GM23338 (cell line): Measurements from ENCODE around the gene LCE7A. TPM values are rescaled to one million over a fixed set of nuclear protein-coding genes. Genes with fewer than 3 reads are reported as not detected.

Experiments
- ATAC-seq: fragments of 200-7000 bp; cut with Tn5 transposase; 3 replicates; pipeline ENCODE4 v1.9.1; 2020
- DNase-seq: peaks from one replicate; pipeline ENCODE4 v3.0.0-alpha.2; 2015; ENCODE audit warnings: low spot score
- H2AFZ ChIP-seq: fragments of 200-600 bp; sonication (generic); 2 replicates; pipeline ENCODE4 v1.8.0; 2016; ENCODE audit warnings: antibody characterized with exemption, mild to moderate bottlenecking, moderate library complexity
- H3F3A ChIP-seq: fragments of 200-600 bp; sonication (generic); replicated peaks from 2 replicates; pipeline ENCODE4 v1.8.0; 2017; ENCODE audit warnings: antibody characterized with exemption, mixed run types, low read depth
- H3K27ac ChIP-seq: fragments of 200-600 bp; sonication (generic); 2 replicates; pipeline ENCODE4 v1.6.1; 2016; ENCODE audit warnings: low read depth
- H3K27me3 ChIP-seq: fragments of 200-600 bp; sonication (generic); 2 replicates; pipeline ENCODE4 v1.8.0; 2016; ENCODE audit warnings: mild to moderate bottlenecking, mixed run types, moderate library complexity; ENCODE audit not compliant: insufficient read depth
- H3K36me3 ChIP-seq: fragments of 200-600 bp; sonication (generic); 2 replicates; pipeline ENCODE4 v1.8.0; 2016; ENCODE audit warnings: mild to moderate bottlenecking; ENCODE audit not compliant: insufficient read depth
- H3K4me1 ChIP-seq: fragments of 200-600 bp; sonication (generic); 2 replicates; pipeline ENCODE4 v1.8.0; 2016; ENCODE audit warnings: mild to moderate bottlenecking, moderate library complexity; ENCODE audit not compliant: insufficient read depth
- H3K4me2 ChIP-seq: fragments of 200-600 bp; sonication (generic); 2 replicates; pipeline ENCODE4 v1.7.1; 2017; ENCODE audit warnings: mixed run types
- H3K4me3 ChIP-seq: fragments of 200-600 bp; sonication (generic); 2 replicates; pipeline ENCODE4 v1.6.1; 2016; ENCODE audit warnings: mixed run types
- H3K79me2 ChIP-seq: fragments of 200-600 bp; sonication (generic); replicated peaks from 2 replicates; pipeline ENCODE4 v1.8.0; 2017; ENCODE audit warnings: mild to moderate bottlenecking; ENCODE audit not compliant: insufficient read depth
- H3K9me2 ChIP-seq: fragments of 200-600 bp; sonication (generic); 2 replicates; pipeline ENCODE4 v1.8.0; 2017; ENCODE audit not compliant: insufficient read depth
- H4K20me1 ChIP-seq: fragments of 200-600 bp; sonication (generic); replicated peaks from 2 replicates; pipeline ENCODE4 v1.8.0; 2017; ENCODE audit warnings: mild to moderate bottlenecking; ENCODE audit not compliant: insufficient read depth
- H3K27ac Mint-ChIP-seq: 2 replicates; pipeline ENCODE4 v1.8.0; 2020; ENCODE audit warnings: inconsistent platforms, mild to moderate bottlenecking, moderate library complexity, mixed read lengths
- H3K27me3 Mint-ChIP-seq: 3 replicates; pipeline ENCODE4 v1.8.0; 2022; ENCODE audit warnings: low read depth, mild to moderate bottlenecking, moderate library complexity, mixed read lengths, inconsistent platforms; ENCODE audit not compliant: insufficient read depth, poor library complexity
- H3K36me3 Mint-ChIP-seq: 3 replicates; pipeline ENCODE4 v1.8.0; 2021; ENCODE audit warnings: low read depth, mild to moderate bottlenecking, inconsistent platforms, moderate library complexity, mixed read lengths
- H3K4me1 Mint-ChIP-seq: 3 replicates; pipeline ENCODE4 v1.8.0; 2020; ENCODE audit warnings: mild to moderate bottlenecking, inconsistent platforms, mixed read lengths
- H3K4me3 Mint-ChIP-seq: 3 replicates; pipeline ENCODE4 v1.8.0; 2021; ENCODE audit warnings: moderate library complexity, mild to moderate bottlenecking, inconsistent platforms, mixed read lengths
- H3K9me3 Mint-ChIP-seq: 3 replicates; pipeline ENCODE4 v1.8.0; 2020; ENCODE audit warnings: moderate library complexity, mild to moderate bottlenecking, inconsistent platforms, mixed read lengths
- CREB1 ChIP-seq: fragments of 250-450 bp; sonication (Bioruptor Pico); IDR thresholded peaks from 2 replicates; pipeline ENCODE4 v1.5.0; 2020; ENCODE audit warnings: low read depth, mild to moderate bottlenecking, moderate library complexity
- EZH2 ChIP-seq: fragments of 200-600 bp; sonication (generic); IDR thresholded peaks from one replicate; pipeline ENCODE4 v1.8.0; 2017; ENCODE audit warnings: antibody characterized with exemption, mild to moderate bottlenecking, low read depth; ENCODE audit not compliant: unreplicated experiment
- EZH2phosphoT487 ChIP-seq: fragments of 200-600 bp; sonication (generic); IDR thresholded peaks from one replicate; pipeline ENCODE4 v1.8.1; 2018; ENCODE audit warnings: antibody characterized with exemption; ENCODE audit not compliant: unreplicated experiment
- JUNB ChIP-seq: IDR thresholded peaks from one replicate; pipeline ENCODE4 v1.6.1; 2016; ENCODE audit warnings: antibody characterized with exemption; ENCODE audit not compliant: unreplicated experiment
- POLR2AphosphoS5 ChIP-seq: IDR thresholded peaks from 2 replicates; pipeline ENCODE4 v1.6.1; 2016; ENCODE audit warnings: antibody characterized with exemption, low read depth
- ZNF114 ChIP-seq: fragments of 250-450 bp; sonication (Bioruptor Pico); IDR thresholded peaks from 2 replicates; pipeline ENCODE4 v1.5.0; 2020; ENCODE audit warnings: mild to moderate bottlenecking, moderate library complexity
- ZNF331 ChIP-seq: fragments of 250-450 bp; sonication (Bioruptor Pico); IDR thresholded peaks from 2 replicates; pipeline ENCODE4 v1.5.0; 2020; ENCODE audit warnings: low read depth, mild to moderate bottlenecking, moderate library complexity
- polyA plus RNA-seq: library from polyadenylated mRNA; unstranded; fragments of >200 nt; fragmentation: Nextera tagmentation; extraction: Ambion mirVana; gene quantifications from 2 replicates; pipeline ENCODE4 v1.2.1, GENCODE V29; 2016
- total RNA-seq: library from RNA; depleted of rRNA; stranded (reverse); fragments of >200 nt; shearing (Covaris generic); gene quantifications from 2 replicates; pipeline ENCODE4 v1.2.3, GENCODE V29; 2014
- TF ChIP-seq, protein P1 (sequence below), 2 experiments: fragments of 200-600 bp in 1 of 2; sonication (generic) in 1 of 2; conservative IDR thresholded peaks; 2 replicates each; pipeline versions ENCODE4 v1.5.1 to v1.6.1; 2016 to 2017; ENCODE audit warnings: antibody characterized with exemption in 2 of 2, low read depth in 2 of 2, mild to moderate bottlenecking in 2 of 2, moderate library complexity in 1 of 2
- TF ChIP-seq, protein P2 (sequence below): IDR thresholded peaks from one replicate; pipeline ENCODE4 v1.6.1; 2018; ENCODE audit warnings: antibody characterized with exemption; ENCODE audit not compliant: unreplicated experiment
- TF ChIP-seq, protein P3 (sequence below): IDR thresholded peaks from 2 replicates; pipeline ENCODE4 v1.6.1; 2016; ENCODE audit warnings: antibody characterized with exemption

LCE7A gene
- total and polyA plus RNA-seq, 2 experiments from 2014 or later: not detected

DNA sequence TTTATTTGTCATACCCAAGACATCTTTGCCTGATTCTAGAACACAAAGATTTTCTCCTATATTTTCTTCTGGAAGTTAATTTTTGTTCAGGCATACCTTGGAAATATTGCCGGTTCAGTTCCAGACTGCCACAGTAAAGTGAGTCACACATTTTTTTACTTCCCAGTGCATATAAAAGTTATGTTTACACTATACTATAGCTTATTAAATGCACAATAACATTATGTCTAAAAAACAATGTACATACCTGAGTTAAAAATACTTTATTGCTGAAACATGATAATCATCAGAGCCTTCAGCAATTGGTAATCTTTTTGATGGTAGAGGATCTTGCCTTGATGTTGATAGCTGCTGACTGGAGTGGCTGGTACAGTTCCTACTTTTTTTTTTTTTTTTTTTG lies 28.3 kb downstream of the LCE7A start:
- Histone ChIP-seq H3K27me3 (no peaks in the 10 kb centered on the region), H3K9me2 (peaks cover 8% of the 10 kb centered on the region; the same call in 1 of the 2 replicates), H3K27ac (no peak overlapping the region), H3F3A (no peaks in the 10 kb centered on the region), H3K36me3 (no peaks in the 10 kb centered on the region), H2AFZ (no peak overlapping the region), H3K4me1 (no peaks in the 10 kb centered on the region), H3K4me2 (no peak overlapping the region), H4K20me1 (no peaks in the 10 kb centered on the region), H3K79me2 (no peaks in the 10 kb centered on the region), H3K4me3 (no peak overlapping the region)
- H3K36me3 Mint-ChIP-seq: no peaks in the 10 kb centered on the region
- no peak overlapping the region for H3K27ac Mint-ChIP-seq
- ATAC-seq: no peak
- H3K4me3 Mint-ChIP-seq: no peak overlapping the region
- H3K27me3 Mint-ChIP-seq: no peaks in the 10 kb centered on the region
- DNase-seq: no peak
- peaks cover 2% of the 10 kb centered on the region; the same call in 1 of the 3 replicates for H3K9me3 Mint-ChIP-seq
- no peak for TF ChIP-seq CREB1 (CRISPR knock-in tag)
- TF ChIP-seq, protein P1, sequence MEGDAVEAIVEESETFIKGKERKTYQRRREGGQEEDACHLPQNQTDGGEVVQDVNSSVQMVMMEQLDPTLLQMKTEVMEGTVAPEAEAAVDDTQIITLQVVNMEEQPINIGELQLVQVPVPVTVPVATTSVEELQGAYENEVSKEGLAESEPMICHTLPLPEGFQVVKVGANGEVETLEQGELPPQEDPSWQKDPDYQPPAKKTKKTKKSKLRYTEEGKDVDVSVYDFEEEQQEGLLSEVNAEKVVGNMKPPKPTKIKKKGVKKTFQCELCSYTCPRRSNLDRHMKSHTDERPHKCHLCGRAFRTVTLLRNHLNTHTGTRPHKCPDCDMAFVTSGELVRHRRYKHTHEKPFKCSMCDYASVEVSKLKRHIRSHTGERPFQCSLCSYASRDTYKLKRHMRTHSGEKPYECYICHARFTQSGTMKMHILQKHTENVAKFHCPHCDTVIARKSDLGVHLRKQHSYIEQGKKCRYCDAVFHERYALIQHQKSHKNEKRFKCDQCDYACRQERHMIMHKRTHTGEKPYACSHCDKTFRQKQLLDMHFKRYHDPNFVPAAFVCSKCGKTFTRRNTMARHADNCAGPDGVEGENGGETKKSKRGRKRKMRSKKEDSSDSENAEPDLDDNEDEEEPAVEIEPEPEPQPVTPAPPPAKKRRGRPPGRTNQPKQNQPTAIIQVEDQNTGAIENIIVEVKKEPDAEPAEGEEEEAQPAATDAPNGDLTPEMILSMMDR (conservative IDR thresholded peaks at IDR 0.05; ENCODE audit: low read depth in 2 of 2): no peak
- TF ChIP-seq, protein P2, sequence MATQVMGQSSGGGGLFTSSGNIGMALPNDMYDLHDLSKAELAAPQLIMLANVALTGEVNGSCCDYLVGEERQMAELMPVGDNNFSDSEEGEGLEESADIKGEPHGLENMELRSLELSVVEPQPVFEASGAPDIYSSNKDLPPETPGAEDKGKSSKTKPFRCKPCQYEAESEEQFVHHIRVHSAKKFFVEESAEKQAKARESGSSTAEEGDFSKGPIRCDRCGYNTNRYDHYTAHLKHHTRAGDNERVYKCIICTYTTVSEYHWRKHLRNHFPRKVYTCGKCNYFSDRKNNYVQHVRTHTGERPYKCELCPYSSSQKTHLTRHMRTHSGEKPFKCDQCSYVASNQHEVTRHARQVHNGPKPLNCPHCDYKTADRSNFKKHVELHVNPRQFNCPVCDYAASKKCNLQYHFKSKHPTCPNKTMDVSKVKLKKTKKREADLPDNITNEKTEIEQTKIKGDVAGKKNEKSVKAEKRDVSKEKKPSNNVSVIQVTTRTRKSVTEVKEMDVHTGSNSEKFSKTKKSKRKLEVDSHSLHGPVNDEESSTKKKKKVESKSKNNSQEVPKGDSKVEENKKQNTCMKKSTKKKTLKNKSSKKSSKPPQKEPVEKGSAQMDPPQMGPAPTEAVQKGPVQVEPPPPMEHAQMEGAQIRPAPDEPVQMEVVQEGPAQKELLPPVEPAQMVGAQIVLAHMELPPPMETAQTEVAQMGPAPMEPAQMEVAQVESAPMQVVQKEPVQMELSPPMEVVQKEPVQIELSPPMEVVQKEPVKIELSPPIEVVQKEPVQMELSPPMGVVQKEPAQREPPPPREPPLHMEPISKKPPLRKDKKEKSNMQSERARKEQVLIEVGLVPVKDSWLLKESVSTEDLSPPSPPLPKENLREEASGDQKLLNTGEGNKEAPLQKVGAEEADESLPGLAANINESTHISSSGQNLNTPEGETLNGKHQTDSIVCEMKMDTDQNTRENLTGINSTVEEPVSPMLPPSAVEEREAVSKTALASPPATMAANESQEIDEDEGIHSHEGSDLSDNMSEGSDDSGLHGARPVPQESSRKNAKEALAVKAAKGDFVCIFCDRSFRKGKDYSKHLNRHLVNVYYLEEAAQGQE: no peak
- TF ChIP-seq EZH2: no peak
- no peak for TF ChIP-seq ZNF331 (CRISPR knock-in tag)
- TF ChIP-seq JUNB: no peak
- TF ChIP-seq POLR2AphosphoS5: no peak
- TF ChIP-seq ZNF114 (CRISPR knock-in tag): no peak
- TF ChIP-seq, protein P3, sequence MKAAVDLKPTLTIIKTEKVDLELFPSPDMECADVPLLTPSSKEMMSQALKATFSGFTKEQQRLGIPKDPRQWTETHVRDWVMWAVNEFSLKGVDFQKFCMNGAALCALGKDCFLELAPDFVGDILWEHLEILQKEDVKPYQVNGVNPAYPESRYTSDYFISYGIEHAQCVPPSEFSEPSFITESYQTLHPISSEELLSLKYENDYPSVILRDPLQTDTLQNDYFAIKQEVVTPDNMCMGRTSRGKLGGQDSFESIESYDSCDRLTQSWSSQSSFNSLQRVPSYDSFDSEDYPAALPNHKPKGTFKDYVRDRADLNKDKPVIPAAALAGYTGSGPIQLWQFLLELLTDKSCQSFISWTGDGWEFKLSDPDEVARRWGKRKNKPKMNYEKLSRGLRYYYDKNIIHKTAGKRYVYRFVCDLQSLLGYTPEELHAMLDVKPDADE: no peak
- no peak for TF ChIP-seq EZH2phosphoT487
- H3K4me1 Mint-ChIP-seq: no peaks in the 10 kb centered on the region; the same call in 2 of the 3 replicates
